SK-N-SH (cell line): ENCODE results near the gene HPN.

Source experiments
- RAD21 ChIP-seq: IDR thresholded peaks from 2 replicates; pipeline ENCODE4 v1.6.1; 2012; ENCODE audit warnings: mild to moderate bottlenecking, low read length
- SMC3 ChIP-seq: IDR thresholded peaks from 2 replicates; pipeline ENCODE4 v1.6.1; 2012; ENCODE audit warnings: low read depth, low read length, improper control_type of control experiment
- TF ChIP-seq, protein P1 (sequence below): fragments of 200-600 bp; sonication (generic); IDR thresholded peaks from 2 replicates; pipeline ENCODE4 v1.6.1; 2017; ENCODE audit warnings: antibody characterized with exemption, mild to moderate bottlenecking, moderate library complexity

GRCh38 chr19:35084509-35084762 is 42.9 kb downstream of the HPN start:
- TF ChIP-seq, protein P1, sequence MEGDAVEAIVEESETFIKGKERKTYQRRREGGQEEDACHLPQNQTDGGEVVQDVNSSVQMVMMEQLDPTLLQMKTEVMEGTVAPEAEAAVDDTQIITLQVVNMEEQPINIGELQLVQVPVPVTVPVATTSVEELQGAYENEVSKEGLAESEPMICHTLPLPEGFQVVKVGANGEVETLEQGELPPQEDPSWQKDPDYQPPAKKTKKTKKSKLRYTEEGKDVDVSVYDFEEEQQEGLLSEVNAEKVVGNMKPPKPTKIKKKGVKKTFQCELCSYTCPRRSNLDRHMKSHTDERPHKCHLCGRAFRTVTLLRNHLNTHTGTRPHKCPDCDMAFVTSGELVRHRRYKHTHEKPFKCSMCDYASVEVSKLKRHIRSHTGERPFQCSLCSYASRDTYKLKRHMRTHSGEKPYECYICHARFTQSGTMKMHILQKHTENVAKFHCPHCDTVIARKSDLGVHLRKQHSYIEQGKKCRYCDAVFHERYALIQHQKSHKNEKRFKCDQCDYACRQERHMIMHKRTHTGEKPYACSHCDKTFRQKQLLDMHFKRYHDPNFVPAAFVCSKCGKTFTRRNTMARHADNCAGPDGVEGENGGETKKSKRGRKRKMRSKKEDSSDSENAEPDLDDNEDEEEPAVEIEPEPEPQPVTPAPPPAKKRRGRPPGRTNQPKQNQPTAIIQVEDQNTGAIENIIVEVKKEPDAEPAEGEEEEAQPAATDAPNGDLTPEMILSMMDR, result no peak
- no peak for TF ChIP-seq RAD21
- TF ChIP-seq SMC3, result no peak
